CD4-positive, alpha-beta T cell treated with Interleukin-21 for 1 hour (primary cell): ENCODE measurements around the gene LBX2.
"Not testable (repeated sequence)": the region's sequence is repeated elsewhere in the genome, so short reads cannot be mapped to it uniquely, and the experiment has no call there.

Experiments
- DNase-seq: peaks from one replicate; pipeline ENCODE4 v3.0.0-alpha.2; 2020

The LBX2 gene

DNA sequence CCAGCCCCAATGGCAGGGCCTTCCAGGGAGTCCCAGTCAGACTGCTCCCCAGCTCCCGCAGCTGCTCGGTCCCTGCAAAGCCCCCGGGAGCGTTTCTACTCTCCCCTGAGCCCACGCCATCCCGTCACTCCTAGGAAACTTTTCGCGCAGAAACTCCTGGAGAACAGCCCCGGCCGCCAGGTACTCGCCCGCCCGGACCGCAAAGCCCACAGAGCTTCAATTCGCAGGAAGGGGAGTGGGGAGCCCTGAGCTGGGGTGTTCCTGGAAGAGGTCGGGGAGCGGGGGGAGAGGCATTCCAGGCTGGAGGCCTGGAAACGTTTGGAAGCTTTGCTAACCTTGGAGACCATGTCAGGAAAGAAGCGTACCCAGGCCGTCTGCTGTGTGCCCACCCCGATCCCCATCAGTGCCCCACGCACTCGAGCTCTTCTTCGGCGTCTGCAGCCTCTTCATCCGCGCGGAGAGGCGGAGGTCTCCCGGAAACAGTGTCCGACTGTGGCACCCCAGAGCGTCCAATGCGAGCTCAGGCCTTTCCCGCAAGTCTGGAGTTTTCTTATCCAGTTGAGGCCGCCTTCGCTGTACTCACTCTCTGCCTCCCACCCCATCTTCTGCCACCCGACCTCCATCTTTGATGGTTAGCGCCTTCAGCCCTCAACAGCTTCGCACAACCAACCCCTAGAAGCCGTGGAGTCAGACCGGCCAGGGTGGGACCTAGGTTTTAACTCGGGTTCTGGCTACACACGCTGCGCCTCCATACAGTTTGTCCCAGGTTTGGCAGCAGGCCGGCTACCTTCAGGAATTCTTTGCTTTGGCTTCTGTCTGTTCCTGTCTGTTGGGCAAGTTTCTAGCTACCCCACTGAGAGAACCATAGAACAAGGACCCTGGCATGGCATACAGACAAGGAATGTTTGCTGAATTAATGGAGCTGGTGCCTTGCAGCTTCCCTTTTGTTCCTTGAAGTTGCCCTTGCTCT lies 4.4 kb upstream of the LBX2 start:
- DNase-seq, result no peak

DNA sequence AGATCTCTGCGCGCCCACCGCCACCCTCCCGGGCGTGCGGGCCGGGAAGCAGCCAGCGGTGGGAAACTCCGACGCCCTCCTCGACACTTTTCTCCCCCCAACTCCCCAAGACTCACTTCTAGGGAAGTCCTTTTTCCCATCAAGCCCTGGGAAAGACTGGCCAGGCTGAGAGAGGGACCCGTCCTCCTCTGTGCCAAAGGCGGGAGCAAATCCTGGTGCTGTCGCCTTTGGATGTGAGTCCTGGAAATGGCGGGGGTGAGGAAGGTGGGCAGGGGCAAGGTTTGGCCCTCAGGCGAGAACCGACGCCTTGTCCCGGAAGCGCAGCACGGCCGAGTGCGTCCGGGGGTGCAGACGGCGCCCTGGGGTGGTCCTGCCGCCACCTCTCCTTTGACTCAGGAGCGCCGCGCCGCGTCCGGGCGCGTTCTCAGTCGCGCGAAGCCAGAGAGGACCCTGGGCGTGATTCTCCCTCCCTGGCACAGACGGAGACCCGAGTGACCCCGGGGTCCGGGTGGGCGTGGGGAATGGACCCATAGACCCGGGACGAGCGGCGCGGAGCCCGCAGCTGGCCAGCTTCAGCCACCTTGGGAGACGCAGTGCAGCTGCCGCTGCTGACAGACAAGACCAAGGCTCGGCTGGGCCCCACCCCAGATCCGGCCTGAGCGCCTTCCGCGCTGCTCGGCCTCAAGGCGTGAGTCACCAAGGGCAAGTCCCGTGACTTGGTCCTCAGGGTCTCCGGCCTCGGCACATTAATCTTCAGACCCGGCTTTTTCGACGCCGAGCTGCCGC lies 3.5 kb upstream of the LBX2 start:
- DNase-seq, result peak; percentile 46

DNA sequence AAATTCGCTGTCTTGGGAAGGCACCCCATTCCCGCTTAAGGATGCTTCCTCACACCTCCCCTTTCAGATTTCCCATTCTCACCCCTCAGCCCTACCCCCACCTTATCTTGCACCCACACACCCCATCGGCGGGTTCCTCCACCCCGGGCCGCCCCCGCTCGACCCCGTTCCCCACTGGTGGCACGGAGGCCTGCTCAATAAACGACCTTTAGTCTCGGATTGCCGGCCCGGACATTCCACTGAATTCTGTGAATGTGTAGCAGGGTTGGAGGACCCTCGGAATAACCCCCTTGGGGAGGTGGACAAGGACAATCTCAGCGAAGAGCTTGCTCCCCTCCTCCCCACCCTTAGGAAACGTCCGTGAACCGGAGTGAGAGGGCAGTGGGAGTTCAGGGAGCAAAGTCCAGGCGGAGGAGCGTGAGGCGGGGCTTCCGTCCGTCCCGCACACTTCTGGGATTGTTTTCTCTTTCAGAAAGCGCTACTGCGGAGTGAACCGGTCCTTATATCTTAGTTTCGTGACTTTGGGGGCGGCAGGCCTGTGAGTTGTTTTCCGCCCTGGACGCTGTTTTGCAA lies 2.8 kb upstream of the LBX2 start:
- DNase-seq, result no peak

DNA sequence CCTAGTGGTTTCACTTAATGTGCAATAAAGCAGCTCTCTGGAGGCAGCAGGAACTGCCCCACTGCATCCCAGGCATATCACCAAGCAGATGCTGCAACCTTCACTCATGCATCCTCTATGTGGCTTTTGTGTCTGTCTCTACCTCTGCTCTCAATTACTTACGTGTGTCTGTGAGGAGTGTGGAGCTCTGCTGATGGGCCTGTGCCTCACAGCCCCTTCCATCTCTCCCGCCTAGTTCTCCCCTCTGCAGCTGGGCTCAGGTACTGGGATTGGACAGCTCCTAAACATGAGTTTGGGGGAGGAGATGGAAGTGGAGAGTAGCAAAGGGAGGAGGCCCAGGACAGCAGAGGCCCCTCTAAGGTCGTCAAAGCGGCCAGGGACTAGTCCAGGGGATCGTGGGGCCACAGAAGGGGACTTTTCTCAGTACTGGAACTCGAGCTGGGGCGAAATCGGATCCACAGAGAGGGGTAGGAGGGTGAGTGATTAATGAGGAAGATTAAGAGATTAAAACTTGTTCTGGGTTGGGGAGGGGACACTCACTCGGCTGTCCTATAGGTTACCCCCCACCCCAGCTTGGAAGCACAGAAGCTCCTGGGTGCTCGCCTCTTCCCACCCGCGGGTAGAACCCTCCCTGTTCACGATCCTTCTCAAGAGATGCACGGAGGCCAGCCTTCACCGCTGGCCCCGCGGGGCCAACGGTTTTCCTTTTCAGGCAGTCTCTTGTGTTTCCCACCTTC lies 2.1 kb upstream of the LBX2 start:
- DNase-seq, result no peak

DNA sequence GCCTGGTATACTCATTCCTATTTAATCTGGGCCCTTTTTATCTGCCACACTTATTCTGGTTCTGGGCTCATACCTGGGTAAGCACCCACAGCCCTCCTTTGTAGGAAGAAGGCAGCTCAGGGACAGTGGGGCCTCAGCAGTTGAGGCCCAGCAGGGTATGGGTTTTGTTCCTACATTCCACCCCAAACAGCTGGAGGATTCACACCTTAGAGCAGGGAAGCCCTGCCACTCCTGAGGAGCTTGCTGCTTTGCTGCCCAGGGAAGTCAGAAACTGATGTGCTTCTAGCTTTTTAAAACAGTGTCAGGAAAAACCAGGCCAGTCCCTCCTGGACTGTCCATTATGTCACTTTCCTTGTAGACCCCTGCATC lies 1.2 kb upstream of the LBX2 start:
- no peak for DNase-seq

DNA sequence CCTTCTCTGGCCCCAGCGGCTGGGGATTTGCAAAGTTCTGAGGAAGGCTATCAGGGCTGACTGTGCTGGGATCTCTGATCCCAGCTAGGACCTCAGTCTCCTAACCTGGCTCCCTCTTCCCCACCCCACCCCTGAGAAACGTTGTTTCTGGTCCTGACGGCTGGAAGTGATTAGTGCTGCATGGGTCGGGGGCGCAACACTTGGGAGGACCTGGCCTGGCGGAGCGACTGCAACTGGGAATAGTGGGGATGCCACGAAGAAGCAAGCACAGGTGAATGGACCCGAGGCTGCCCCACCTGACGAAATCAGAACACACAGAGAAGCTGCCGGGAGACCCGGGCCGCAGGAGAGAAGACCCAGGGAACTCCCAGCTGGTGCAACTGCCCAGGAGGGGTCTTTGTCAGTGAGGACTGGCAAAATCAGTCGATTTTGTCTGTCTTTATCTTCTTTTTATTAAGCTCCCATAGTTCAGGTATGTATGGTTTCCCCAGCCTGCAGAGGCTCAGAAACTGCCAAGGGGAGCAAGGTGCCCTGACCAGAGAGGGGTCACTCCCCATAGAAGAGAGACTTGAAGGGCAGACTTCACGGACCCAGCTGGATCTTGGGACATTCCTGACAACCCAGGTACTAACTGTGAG lies 656 bp upstream of the LBX2 start:
- no peak for DNase-seq

DNA sequence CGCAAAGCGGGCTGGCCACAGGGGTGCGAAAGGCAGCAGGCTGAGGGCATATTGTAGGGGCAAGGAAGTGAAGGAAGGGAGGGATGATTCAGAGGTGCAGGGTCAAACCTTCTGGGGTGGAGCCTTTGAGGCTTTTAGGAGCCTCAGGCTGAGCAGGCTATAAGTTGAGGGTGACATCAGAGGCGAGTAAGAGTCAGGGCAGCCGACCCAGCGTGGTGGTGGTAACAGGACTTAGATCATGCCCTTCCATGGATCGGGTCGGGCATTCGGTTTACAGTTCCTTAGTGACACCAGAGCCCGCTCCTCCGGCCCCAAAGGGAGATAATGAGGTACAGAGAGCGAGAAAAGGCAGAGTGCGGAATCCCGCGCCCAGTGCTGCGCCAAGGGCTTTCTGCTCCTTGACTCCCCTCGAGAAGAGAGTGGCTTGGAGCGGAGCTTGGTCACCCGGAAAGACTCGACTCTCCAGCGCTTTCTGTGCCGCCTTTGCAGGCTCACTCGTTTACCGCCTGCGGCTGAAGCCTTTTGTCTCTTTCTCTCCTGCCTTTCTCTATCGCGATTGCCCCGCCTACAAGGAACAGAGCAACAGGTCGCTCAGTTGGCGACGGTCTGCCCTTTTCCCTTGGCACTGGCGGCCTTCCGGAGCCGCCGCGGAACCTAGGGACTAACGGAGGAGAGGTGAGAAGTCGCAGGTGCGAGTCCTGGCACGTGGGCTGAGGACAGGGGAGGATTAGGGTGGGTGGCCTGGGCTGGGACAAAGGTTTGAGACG lies 720 bp downstream of the LBX2 start:
- DNase-seq, result no peak

DNA sequence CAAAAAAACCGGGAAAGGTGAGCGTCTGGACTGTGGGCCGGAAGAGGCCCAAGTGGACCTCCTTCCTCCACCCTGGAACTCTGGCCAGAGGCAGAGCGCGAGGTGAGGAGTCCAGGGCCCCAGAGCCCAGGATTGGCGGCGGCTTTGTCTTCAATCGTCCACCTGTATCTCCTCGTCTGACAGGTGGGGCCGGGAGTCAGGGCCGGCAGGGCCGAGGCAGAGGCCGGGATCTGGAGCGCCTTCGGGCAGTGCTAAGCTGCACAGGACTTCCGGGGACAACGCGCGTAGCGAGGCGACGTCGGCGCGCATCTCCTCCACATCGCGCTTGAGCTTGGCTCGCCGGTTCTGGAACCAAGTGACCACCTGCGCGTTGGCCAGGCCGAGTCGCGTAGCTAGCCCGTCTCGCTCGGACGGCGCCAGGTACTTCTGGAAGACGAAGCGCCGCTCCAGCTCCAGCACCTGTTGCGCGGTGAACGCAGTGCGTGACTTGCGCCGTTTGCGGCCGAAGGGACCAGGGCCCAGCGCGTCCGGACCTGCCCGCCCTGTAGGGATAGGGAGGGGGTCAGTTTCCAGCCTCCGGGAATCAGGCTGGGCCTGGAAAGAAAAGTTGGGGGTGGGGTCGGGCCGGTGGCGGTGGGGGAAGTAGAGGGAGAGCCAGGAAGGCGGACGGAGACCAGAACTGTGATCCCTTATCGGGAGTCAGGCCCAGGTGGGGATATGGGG lies 1.5 kb downstream of the LBX2 start:
- peak; percentile 27 for DNase-seq

DNA sequence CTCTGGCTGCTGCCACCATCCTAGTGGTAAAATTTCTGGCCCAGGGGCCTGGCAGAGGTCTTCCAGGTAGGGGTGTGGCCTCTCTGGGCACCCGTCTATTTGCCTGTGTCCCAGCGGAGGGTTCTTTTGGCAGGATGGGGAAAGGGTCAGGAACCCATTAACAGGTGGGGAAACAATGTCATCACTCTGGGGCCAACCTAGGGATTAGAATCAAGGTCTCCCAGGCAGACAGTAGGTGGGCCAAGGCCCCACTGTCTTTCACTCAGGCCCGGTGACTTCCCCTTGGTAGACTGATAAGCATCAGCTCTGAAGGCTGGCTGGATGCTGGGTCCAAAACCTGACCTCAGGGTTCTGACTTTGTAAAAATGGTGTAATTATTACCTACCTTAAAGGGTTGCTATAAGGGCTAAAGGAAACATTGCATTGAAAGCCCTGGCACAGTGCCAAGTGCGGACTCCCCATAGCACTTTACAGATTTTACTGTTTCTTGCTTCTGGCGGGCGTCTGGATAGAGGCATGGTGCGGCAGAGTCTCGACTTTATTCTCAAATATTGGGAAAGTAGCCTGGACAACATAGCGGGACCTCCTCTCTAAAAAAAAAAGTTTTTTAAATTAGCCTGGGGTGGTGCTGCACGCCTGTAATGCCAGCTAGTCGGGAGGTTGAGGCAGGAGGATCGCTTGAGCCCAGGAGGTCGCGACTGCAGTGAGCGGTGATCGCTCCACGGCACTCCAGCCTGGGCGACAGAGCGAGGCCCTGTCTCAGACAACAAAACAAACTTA lies 2.2 kb downstream of the LBX2 start:
- DNase-seq, result no peak

DNA sequence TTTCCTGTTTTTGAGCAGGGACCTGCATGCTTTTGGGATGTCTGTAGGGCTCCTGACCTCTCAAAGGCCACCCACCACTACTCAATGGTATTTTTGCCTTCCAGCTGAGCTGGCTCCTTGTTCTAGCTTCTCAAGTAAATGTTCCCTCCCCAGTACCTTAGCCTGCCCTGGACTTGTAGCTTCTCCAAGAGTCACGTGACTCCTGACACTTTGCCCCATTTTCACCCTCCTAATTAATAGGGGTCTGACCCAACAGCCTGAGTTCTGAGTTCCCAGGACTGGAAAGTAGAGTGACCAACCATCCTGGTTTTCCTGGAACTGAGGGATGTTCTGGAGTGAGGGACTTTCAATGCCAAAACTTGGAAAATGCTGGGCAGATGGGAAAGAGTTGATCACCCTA lies 4.0 kb downstream of the LBX2 start:
- DNase-seq, result no peak

DNA sequence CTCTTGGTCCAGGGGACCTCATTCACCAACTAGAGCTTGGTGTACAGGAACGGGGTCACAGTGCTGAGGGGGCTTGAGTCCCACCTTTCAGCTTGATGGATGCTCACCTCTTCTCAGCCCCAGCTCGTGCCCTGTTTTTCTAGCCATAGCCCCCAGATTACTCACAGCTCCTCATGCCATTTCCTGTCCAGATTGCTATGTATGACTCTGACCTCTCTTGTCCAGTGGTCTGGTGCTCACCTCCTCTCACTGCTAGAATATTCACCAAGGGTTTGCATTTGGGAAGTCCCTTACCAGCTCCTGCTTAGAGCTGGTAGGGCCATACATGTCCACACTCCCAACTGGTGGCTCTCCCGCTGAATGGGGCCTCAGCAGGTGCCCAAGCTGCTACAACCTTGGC lies 5.9 kb downstream of the LBX2 start:
- DNase-seq, result no peak

DNA sequence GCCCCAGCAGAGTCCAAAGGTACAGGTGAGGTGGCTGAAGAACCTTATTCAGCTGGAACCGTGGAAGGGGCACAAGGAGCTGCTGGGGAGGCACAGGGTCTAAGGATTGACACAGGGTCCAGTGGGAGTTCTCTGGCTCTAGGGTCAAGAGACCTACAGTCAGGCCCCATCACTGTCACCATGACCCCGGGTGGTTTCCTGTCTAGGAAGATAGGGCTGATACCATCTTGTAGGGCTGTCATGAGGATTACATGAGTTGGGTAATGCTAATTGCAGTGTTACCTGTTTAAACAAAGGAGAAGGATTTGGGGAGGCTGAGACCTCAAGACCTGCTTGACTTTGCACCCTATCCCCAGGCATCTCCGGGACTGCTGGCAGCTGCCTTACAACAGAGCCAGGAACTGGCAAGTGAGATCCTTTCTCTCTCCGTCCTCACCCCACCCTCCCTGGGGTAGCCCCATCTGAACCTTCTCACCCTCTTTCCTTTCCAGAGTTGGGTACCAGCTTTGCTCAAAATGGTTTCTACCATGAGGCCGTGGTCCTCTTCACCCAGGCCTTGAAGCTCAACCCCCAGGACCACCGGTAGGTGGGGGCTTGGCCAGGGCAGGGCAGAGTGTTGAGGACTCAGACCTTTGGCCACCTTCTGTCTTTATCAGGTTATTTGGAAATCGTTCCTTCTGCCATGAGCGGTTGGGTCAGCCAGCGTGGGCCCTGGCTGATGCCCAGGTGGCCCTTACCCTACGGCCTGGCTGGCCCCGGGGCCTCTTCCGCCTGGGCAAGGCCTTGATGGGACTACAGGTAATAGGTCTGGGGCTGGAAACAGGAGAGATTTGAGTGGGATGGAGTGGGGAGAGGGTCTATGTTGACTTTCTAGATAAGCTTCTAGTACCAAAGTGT lies 7.5 kb downstream of the LBX2 start:
- no peak for DNase-seq

DNA sequence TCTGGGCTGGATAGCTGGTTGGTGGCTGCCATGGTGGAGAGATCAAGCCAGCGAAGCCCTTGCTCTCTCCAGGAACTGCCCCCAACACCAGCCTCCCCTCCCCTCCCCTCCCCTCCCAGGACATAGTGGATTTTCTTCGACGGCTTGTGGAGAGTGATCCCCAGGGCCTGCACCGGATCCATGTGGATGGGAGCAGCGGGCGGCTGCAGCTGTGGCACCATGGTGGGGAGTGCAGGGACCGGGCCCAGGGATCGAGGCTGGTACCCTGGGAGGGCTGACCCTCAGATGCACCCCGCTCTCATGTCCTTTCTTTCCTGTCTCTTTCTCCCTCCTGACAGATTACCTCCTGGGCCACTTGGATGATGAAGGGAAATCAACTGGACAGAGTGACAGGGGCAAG lies 9.5 kb downstream of the LBX2 start:
- DNase-seq, result no peak

DNA sequence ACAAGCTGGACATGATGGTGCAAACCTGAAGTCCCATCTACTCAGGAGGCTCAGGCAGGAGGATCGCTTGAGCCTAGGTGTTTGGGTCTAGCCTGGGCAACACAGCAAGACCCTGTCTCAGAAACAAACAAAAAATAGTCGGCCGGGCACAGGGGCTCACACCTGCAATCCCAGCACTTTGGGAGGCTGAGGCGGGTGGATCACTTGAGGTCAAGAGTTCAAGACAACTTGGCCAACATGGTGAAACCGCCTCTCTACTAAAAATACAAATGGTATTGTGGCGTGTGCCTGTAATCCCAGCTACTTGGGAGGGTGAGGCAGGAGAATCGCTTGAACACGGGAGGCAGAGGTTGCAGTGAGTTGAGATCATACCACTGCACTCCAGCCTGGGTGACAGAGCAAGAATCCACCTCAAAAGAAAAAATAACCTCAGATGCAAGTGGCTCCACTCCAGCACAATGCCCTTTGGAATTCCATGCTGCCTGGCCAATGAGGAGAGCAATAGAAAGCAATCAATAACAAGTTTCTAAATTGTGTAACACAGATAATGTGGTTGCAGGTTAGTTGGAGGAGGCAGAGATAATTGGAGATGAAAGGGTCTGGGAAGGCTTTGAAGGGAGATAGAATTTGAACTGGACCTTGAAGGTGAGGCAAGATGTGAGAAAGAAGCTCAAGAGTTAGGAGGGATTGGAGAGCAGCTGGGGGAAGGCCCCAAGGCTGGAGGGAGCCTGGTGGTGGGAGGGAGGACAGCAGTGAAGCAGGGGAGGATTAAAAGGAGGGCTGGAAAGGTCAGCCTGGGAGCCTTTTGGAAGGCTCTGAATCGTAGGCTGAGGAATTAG lies 10.5 kb downstream of the LBX2 start:
- no peak for DNase-seq

DNA sequence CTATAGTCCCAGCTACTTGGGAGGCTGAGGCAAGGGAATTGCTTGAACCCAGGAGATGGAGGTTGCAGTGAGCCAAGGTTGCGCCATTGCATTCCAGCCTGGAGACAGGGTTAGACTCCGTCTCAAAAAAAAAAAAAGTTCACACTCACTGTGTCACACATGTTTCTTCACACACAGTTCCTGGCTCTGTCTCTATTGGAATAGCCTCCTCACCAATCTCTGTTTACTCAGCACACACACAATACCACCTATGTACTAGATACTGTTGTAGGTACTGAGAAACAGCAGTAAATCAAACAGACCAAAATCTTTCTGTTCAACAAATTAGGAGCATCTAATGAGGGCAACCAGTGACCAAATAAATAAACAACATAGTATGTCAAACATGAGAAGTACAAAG lies 13.3 kb downstream of the LBX2 start:
- DNase-seq, result no peak

DNA sequence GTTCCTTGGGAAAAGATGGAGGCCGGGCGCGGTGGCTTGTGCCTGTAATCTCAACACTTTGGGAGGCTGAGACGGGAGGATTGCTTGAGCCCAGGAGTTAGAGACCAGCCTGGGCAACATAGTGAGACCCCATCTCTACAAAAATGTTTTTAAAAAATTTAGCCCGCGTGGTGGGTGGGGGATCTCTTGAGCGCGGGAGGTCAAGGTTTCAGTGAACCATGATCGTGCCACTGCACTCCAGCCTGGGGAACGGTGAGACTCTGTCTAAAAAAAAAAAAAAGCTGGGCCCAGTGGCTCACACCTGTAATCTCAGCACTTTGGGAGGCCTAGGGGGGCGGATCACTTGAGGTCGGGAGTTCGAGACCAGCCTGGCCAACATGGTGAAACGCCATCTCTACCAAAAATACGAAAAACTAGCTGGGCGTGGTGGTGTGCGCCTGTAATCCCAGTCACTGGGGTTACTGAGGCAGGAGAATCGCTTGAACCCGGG lies 15.7 kb downstream of the LBX2 start:
- not testable (repeated sequence) for DNase-seq

DNA sequence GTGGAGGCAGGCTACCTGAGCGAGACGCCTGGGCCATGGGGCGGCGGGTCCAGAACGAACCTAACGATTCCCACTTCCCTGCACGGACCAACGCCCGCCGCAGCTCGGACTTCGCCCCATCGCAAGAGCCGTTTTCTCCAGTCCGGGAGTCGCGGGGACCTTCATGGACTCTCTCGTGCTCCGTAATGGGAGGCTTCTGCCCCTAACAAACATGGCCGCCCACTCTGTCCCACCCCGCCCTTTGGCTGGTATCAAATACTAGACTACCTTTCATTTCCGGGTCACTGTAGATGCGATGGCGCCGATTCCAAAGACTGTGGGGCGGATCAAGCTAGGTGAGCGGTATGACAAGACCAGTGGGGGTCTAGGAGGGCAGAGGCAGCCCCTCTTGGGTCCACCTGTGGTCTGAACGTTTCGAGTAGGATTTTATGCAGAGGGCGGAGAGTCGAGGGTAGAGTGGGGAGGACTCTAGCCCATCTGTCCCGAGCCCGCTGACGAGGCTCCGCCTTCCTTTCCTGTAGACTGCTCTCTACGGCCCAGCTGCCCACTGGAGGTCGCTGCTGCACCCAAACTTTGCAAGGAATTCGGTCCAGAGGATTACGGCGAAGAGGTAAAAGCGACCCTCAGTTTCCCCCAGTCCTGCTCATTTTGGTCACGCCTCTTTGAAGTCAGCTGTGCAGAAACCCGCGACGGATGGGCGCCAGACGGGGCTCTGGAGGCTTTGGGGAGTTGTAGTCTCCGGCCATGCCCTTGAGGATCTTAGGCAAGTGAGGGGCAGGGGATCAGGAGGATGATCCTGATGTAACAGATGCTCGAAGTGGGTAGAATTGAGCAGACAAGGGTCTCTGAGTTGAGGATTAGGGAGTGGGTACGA lies 16.4 kb downstream of the LBX2 start, which contains the start of the genes CCDC142 and TTC31:
Gene CCDC142, minus strand, starts transcription at position 198 of the 874 bp plus-strand sequence. Its CDS starts 161 bp downstream, at position 37.
Gene TTC31, plus strand, starts transcription at position 281 of the 874 bp plus-strand sequence. Its CDS starts 15 bp downstream, at position 296.
- DNase-seq, result peak; percentile 95
